Spleen (tissue), 13 donors: Measurements from ENCODE around the gene CD24. TPM values are rescaled to one million over a fixed set of nuclear protein-coding genes. Genes with fewer than 3 reads are reported as not detected.
"Not testable (repeated sequence)": the region's sequence is repeated elsewhere in the genome, so short reads cannot be mapped to it uniquely, and the experiment has no call there.

ENCODE experiments used
- DNase-seq: peaks from one replicate; pipeline ENCODE4 v3.0.0-alpha.2; 2020
- H3K27ac ChIP-seq, 8 donors: fragments of 200-600 bp; sonication (generic) in 7 of 8; 1 replicate in 4 of 8; 2 replicates in 4 of 8; pipeline versions ENCODE4 v1.5.0 to v1.8.0; 2016 to 2021; ENCODE audit warnings: inconsistent platforms in 4 of 8, mild to moderate bottlenecking in 4 of 8, moderate library complexity in 1 of 8
- H3K27me3 ChIP-seq, 7 donors: fragments of 200-600 bp; sonication (generic) in 6 of 7; replicated peaks in 1 of 7; 1 replicate in 4 of 7; 2 replicates in 3 of 7; pipeline versions ENCODE4 v1.5.0 to v1.8.0; 2016 to 2021; ENCODE audit warnings: inconsistent platforms in 3 of 7, mild to moderate bottlenecking in 1 of 7
- H3K36me3 ChIP-seq, 6 donors: fragments of 200-600 bp; sonication (generic) in 5 of 6; 1 replicate in 4 of 6; 2 replicates in 2 of 6; pipeline versions ENCODE4 v1.5.0 to v1.8.0; 2016 to 2021; ENCODE audit warnings: inconsistent platforms in 2 of 6
- H3K4me1 ChIP-seq, 6 donors: fragments of 200-600 bp; sonication (generic) in 5 of 6; 1 replicate in 3 of 6; 2 replicates in 3 of 6; pipeline versions ENCODE4 v1.5.0 to v1.8.0; 2016 to 2021; ENCODE audit warnings: inconsistent platforms in 3 of 6
- H3K4me3 ChIP-seq, 8 donors: fragments of 200-600 bp; sonication (generic) in 7 of 8; 1 replicate in 4 of 8; 2 replicates in 4 of 8; pipeline versions ENCODE4 v1.5.0 to v1.8.0; 2016 to 2021; ENCODE audit warnings: inconsistent platforms in 4 of 8, mild to moderate bottlenecking in 4 of 8, moderate library complexity in 2 of 8
- H3K9me3 ChIP-seq, 8 donors: fragments of 200-600 bp; sonication (generic) in 7 of 8; 1 replicate in 4 of 8; 2 replicates in 4 of 8; pipeline versions ENCODE4 v1.5.0 to v1.8.0; 2016 to 2021; ENCODE audit warnings: inconsistent platforms in 4 of 8
- POLR2A ChIP-seq, 3 donors: fragments of 450-650 bp; IDR thresholded peaks; one replicate each; pipeline ENCODE4 v1.5.1; 2017; ENCODE audit warnings: antibody characterized with exemption in 3 of 3, mild to moderate bottlenecking in 1 of 3
- POLR2AphosphoS5 ChIP-seq, 3 donors: sonication (generic); formaldehyde crosslinking; IDR thresholded peaks; one replicate each; pipeline ENCODE4 v1.5.1; 2017; ENCODE audit warnings: antibody characterized with exemption in 3 of 3
- WGBS, 5 donors: extraction: QIAGEN DNeasy Blood & Tissue Kit in 3 of 5; methylation state at CpG; one replicate each; pipeline versions ENCODE4 v1.1.5 to v1.1.7; 2013 to 2018; 5-methylcytosine and 5-hydroxymethylcytosine counted together
- intact Hi-C: fragments of 100-400 bp; cut with DNase I; formaldehyde crosslinking; loops from one replicate; pipeline ENCODE4 v1.15.0; 2023; ENCODE audit warnings: low total_unique reads
- long read RNA-seq, 2 donors: transcript quantifications; one replicate each; lab custom pipeline, GENCODE V29; 2026
- polyA plus RNA-seq, 3 donors: library from polyadenylated mRNA; stranded (reverse); fragments of 200-250 nt; gene quantifications; one replicate each; pipeline ENCODE4 v1.2.1, GENCODE V29; 2013
- total RNA-seq, 7 donors: library from RNA; depleted of rRNA in 3 of 7; stranded (reverse); fragments of >200 nt in 3 of 7; fragmentation: NEBNext Ultra II Directional in 4 of 7; extraction: Animal tissue kit (Norgen Biotek cat#: 25700) in 4 of 7; gene quantifications; one replicate each; pipeline versions ENCODE4 v1.1.0 to v1.2.1, GENCODE V29; 2016 to 2021
- TF ChIP-seq, protein P1 (sequence below), 11 experiments: fragments of 200-600 bp in 7 of 11; fragments of 450-650 bp in 4 of 11; sonication (generic) in 4 of 11; IDR thresholded peaks in 8 of 11; conservative IDR thresholded peaks in 3 of 11; 1 replicate in 7 of 11; 2 replicates in 4 of 11; pipeline versions ENCODE4 v1.4.0 to v1.8.0; 2016 to 2021; ENCODE audit warnings: antibody characterized with exemption in 11 of 11, inconsistent platforms in 4 of 11, mild to moderate bottlenecking in 1 of 11
- donor health status: healthy with polysubstance abuse.
- donor health status: DM: no; HTN: no; CAD: no; lungs with moderate emphysema.
- donor health status: DM: no; HTN: no; CAD: no.
- donor health status: Bipolar disorder and iron deficiency.
- donor health status: healthy.
- donor health status: DM: no; HTN: no; CAD: no.
- donor health status: DM: yes; HTN: yes; CAD: no.

The CD24 gene, protein sequence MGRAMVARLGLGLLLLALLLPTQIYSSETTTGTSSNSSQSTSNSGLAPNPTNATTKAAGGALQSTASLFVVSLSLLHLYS
- total RNA-seq = 100 to 1,000 TPM in 1 of 7 donors, 10 to 100 TPM in 6; 28.3 to 100 (median 37.1) TPM
- polyA plus RNA-seq = 100 to 1,000 TPM in 2 of 3 donors, 10 to 100 TPM in 1; 89.3 to 119 (median 119) TPM
- long read RNA-seq, donor 1, transcript CD24-201 (2 exons, 2,180 nt) = major isoform, 13 of 13 reads
- long read RNA-seq, donor 1, partial matches to known transcripts = 0 of 13 reads
- long read RNA-seq, donor 1, other reads (novel, unspliced or antisense) = 0 of 13 reads
- long read RNA-seq, donor 2, transcript CD24-201 (2 exons, 2,180 nt) = major isoform, 39 of 39 reads
- long read RNA-seq, donor 2, partial matches to known transcripts = 0 of 39 reads
- long read RNA-seq, donor 2, other reads (novel, unspliced or antisense) = 0 of 39 reads

DNA sequence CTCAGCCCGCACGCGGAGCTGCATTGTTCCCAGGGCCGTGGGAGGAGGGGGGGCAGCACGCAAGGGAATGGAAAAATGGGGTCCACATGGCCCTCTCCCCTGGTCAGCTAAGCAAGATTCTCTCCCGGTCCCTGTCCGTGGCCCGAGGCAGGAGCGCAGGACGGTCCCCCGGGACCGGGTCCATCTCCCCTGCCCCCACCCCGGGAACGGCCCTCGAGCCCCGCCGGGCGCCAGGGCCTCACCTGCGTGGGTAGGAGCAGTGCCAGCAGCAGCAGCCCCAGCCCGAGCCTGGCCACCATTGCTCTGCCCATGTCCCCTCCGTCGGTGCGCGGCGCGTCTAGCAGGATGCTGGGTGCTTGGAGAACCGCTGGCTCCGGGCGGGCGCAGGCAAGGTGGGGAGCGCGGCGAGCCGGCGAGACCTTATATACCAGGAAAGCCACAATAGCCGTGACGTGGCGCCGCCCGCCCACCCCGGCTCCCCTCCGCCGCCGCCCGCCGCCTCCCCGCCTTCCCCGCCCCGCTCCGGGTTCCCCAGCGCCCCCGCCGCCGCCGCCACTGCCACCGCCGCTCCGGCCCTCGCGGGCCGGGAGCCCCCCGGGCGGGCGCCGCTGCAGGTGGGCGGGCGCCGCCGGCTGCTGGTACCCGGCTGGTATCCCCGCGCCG lies at the start of gene CD24:
Gene CD24, minus strand, starts transcription at position 394 of the 663 bp plus-strand sequence. Its CDS starts 83 bp downstream, at position 311.
- H3K27ac ChIP-seq = peak within 1 kb of the TSS; percentile 48 to 90 (median 86)
- intact Hi-C loops = no loop called here
- 0 to 1% (median 1%) methylated on average over 2 to 73 of the region's 73 CpGs for WGBS, 5 donors

DNA sequence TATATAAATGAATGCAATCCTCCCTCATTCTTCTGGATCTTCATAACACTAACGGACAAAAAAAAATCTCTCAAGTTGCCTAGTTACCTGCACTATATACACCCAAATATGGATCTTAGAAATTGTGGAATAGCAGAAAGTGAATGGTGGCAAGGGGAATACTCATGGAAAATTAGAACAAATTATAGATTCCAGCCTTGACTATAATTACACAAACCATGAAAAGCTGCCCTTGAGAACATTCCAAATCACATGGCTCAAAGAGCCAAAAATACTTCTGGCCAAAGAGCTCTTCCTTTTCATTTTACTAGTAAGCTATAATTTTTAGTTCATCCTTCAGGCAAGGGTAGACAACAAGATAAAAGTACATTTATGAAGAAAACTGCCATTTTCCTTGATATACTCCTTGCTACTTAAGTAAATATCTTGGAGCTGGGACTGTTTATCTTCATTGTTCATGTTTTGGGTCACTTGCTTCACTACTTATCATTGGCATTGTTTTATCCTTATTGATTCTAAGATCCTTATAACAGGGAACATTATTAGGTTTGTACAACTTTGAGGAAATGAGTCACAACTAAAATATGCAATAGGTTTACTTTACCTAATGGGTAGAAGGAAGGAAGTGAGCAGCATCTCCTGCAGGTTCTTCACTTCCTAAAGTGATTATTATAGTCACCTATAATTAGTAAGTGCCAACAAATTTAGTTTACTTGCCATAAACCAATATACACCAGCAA lies 47.1 kb upstream of the CD24 start:
- 61 to 89% (median 83%) methylated on average over 1 of the region's 1 CpG for WGBS, 5 donors
- no peak for TF ChIP-seq POLR2AphosphoS5 (IDR thresholded peaks at IDR 0.05)
- TF ChIP-seq POLR2A (IDR thresholded peaks at IDR 0.05) = no peak
- TF ChIP-seq, protein P1, sequence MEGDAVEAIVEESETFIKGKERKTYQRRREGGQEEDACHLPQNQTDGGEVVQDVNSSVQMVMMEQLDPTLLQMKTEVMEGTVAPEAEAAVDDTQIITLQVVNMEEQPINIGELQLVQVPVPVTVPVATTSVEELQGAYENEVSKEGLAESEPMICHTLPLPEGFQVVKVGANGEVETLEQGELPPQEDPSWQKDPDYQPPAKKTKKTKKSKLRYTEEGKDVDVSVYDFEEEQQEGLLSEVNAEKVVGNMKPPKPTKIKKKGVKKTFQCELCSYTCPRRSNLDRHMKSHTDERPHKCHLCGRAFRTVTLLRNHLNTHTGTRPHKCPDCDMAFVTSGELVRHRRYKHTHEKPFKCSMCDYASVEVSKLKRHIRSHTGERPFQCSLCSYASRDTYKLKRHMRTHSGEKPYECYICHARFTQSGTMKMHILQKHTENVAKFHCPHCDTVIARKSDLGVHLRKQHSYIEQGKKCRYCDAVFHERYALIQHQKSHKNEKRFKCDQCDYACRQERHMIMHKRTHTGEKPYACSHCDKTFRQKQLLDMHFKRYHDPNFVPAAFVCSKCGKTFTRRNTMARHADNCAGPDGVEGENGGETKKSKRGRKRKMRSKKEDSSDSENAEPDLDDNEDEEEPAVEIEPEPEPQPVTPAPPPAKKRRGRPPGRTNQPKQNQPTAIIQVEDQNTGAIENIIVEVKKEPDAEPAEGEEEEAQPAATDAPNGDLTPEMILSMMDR (IDR thresholded peaks at IDR 0.05 in 8 of 11, conservative IDR thresholded peaks at IDR 0.05 in 3 of 11) = no peak

More for the DNA sequence above, at the start of gene CD24:
- H3K4me3 ChIP-seq = peak within 1 kb of the TSS; percentile 54 to 89 (median 81)
- DNase-seq = peak; percentile 92
- H3K27me3 ChIP-seq = peaks cover 0 to 77% (median 39%) of the 10 kb centered on the region in 7 donors
- peaks cover 11 to 56% (median 38%) of the 10 kb centered on the region in 6 donors for H3K4me1 ChIP-seq
- TF ChIP-seq POLR2AphosphoS5 (IDR thresholded peaks at IDR 0.05) = peak; percentile 81 to 92 (median 82)
- TF ChIP-seq, protein P1 (IDR thresholded peaks at IDR 0.05 in 8 of 11, conservative IDR thresholded peaks at IDR 0.05 in 3 of 11) = no peak
- TF ChIP-seq POLR2A (IDR thresholded peaks at IDR 0.05) = peak in 1 of 3 donors; percentile 35
- H3K9me3 ChIP-seq = no peaks in the 10 kb centered on the region
- H3K36me3 ChIP-seq = peaks cover 0 to 7% (median 0%) of the 10 kb centered on the region in 6 donors

GRCh38 chr6:107020239-107020638 lies 45.7 kb upstream of the CD24 start:
- no peaks in the 10 kb centered on the region for H3K36me3 ChIP-seq
- TF ChIP-seq, protein P1 (IDR thresholded peaks at IDR 0.05 in 8 of 11, conservative IDR thresholded peaks at IDR 0.05 in 3 of 11) = no peak
- TF ChIP-seq POLR2AphosphoS5 (IDR thresholded peaks at IDR 0.05) (no peak), POLR2A (IDR thresholded peaks at IDR 0.05) (no peak)
- H3K4me1 ChIP-seq = peaks cover 0 to 15% (median 9%) of the 10 kb centered on the region in 6 donors
- DNase-seq = no peak
- intact Hi-C loops = no loop called here
- 66 to 87% (median 79%) methylated on average over 4 of the region's 4 CpGs for WGBS, 5 donors
- no peaks in the 10 kb centered on the region for H3K27me3 ChIP-seq
- H3K4me3 ChIP-seq = no peak overlapping the region
- H3K9me3 ChIP-seq = no peaks in the 10 kb centered on the region
- peak overlapping the region in 3 of 8 donors; percentile 1 to 55 (median 27) for H3K27ac ChIP-seq

More for the DNA sequence above, 47.1 kb upstream of the CD24 start:
- Histone ChIP-seq H3K27ac (peak overlapping the region in 6 of 8 donors; percentile 31 to 55 (median 42)), H3K4me3 (no peak overlapping the region), H3K27me3 (no peaks in the 10 kb centered on the region), H3K4me1 (peaks cover 0 to 15% (median 9%) of the 10 kb centered on the region in 6 donors), H3K9me3 (no peaks in the 10 kb centered on the region), H3K36me3 (no peaks in the 10 kb centered on the region)
- DNase-seq = no peak
- intact Hi-C loops = no loop called here

GRCh38 chr6:107019628-107020027 lies 45.1 kb upstream of the CD24 start:
- 81 to 86% (median 82%) methylated on average over 8 of the region's 8 CpGs for WGBS, 5 donors
- H3K36me3 ChIP-seq, DNase-seq, H3K9me3 ChIP-seq, H3K27ac ChIP-seq, intact Hi-C loops, H3K4me3 ChIP-seq, H3K27me3 ChIP-seq: not testable (repeated sequence)
- H3K4me1 ChIP-seq = peaks cover 0 to 15% (median 9%) of the 10 kb centered on the region in 6 donors
